HCT116 (cell line): ENCODE measurements around the gene STAG3. TPM values are rescaled to one million over a fixed set of nuclear protein-coding genes. Genes with fewer than 3 reads are reported as not detected.

Source experiments
- ATAC-seq: fragments of 200-7000 bp; cut with Tn5 transposase; 2 replicates; pipeline ENCODE4 v1.9.1; 2020; ENCODE audit warnings: mild to moderate bottlenecking, moderate library complexity
- BruUV-seq: library from RNA; stranded (reverse); fragments of 400-500 nt; replicated peaks from 2 replicates; lab custom pipeline; 2021; lab: Mats Ljungman, UMichigan
- CTCF ChIA-PET: fragments of 300-600 bp; sonication (Branson Sonifier 250); formaldehyde crosslinking; loops from one replicate; lab custom pipeline; 2021; ENCODE audit warnings: antibody characterized with exemption; lab: Charles Lee
- POLR2A ChIA-PET: fragments of 300-600, 350-600 bp; sonication (Branson Sonifier 250); formaldehyde crosslinking; loops from one replicate; lab custom pipeline; 2021; ENCODE audit warnings: antibody characterized with exemption; lab: Charles Lee
- RAD21 ChIA-PET, 2 experiments: fragments of 300-600 bp; sonication (Branson Sonifier 250); formaldehyde crosslinking; loops; one replicate each; lab custom pipeline; 2023; ENCODE audit warnings: low total read pairs in 2 of 2; ENCODE audit not compliant: uncharacterized antibody in 2 of 2, unreplicated experiment in 2 of 2, low non-redundant PET in 1 of 2; lab: Charles Lee
- DNase-seq: peaks from one replicate; pipeline ENCODE4 v3.0.0-alpha.2; 2010; ENCODE audit warnings: low read depth, low spot score
- H2AFZ ChIP-seq: fragments of 200-600 bp; shearing (Covaris generic), sonication (generic); 2 replicates; pipeline ENCODE4 v1.6.1; 2017; ENCODE audit warnings: low read depth, mixed run types, mixed read lengths, antibody characterized with exemption, low read length; ENCODE audit not compliant: poor library complexity, severe bottlenecking
- H3K27ac ChIP-seq: 2 replicates; pipeline ENCODE4 v1.5.1; 2012; ENCODE audit warnings: low read depth, low read length
- H3K27me3 ChIP-seq: fragments of 200-600 bp; sonication (generic); 2 replicates; pipeline ENCODE4 v1.6.1; 2016; ENCODE audit warnings: mixed run types, low read length, mixed read lengths; ENCODE audit not compliant: insufficient read depth
- H3K36me3 ChIP-seq, 2 experiments: fragments of 200-500 bp in 1 of 2; fragments of 200-600 bp in 1 of 2; sonication (Bioruptor generic) in 1 of 2; sonication (generic) in 1 of 2; 2 replicates each; pipeline versions ENCODE4 v1.5.1 to v1.6.1; 2014 to 2016; ENCODE audit warnings: low read length in 2 of 2, inconsistent platforms in 1 of 2, mixed read lengths in 1 of 2, mixed run types in 1 of 2; ENCODE audit not compliant: insufficient read depth in 2 of 2, control insufficient read depth in 1 of 2
- H3K4me1 ChIP-seq, 2 experiments: fragments of 200-600 bp in 1 of 2; sonication (generic) in 1 of 2; 2 replicates each; pipeline versions ENCODE4 v1.5.1 to v1.6.1; 2012 to 2017; ENCODE audit warnings: low read length in 2 of 2, inconsistent platforms in 1 of 2, mild to moderate bottlenecking in 1 of 2, mixed read lengths in 1 of 2, mixed run types in 1 of 2, moderate library complexity in 1 of 2; ENCODE audit not compliant: insufficient read depth in 2 of 2, control insufficient read depth in 1 of 2
- H3K4me2 ChIP-seq: fragments of 200-600 bp; sonication (generic); 2 replicates; pipeline ENCODE4 v1.6.1; 2017; ENCODE audit warnings: mixed run types, low read length, mixed read lengths
- H3K4me3 ChIP-seq, 2 experiments: fragments of 200-600 bp in 1 of 2; sonication (generic) in 1 of 2; replicated peaks in 1 of 2; 2 replicates each; pipeline ENCODE4 v1.5.1; 2011 to 2016; ENCODE audit warnings: low read length in 2 of 2, control low read depth in 1 of 2, low read depth in 1 of 2, mild to moderate bottlenecking in 1 of 2, mixed read lengths in 1 of 2, mixed run types in 1 of 2
- H3K79me2 ChIP-seq: fragments of 200-600 bp; sonication (generic); 2 replicates; pipeline ENCODE4 v1.6.1; 2017; ENCODE audit warnings: mild to moderate bottlenecking, mixed run types, low read length, moderate library complexity, mixed read lengths; ENCODE audit not compliant: insufficient read depth
- H3K9ac ChIP-seq: fragments of 200-600 bp; sonication (generic); 2 replicates; pipeline ENCODE4 v1.6.1; 2016; ENCODE audit warnings: low read length, mixed read lengths
- H3K9me2 ChIP-seq: fragments of 200-600 bp; sonication (generic), shearing (Covaris generic); 2 replicates; pipeline ENCODE4 v1.6.1; 2017; ENCODE audit warnings: mixed run types, mild to moderate bottlenecking, moderate library complexity; ENCODE audit not compliant: insufficient read depth
- H3K9me3 ChIP-seq, 2 experiments: fragments of 200-500 bp in 1 of 2; fragments of 200-600 bp in 1 of 2; sonication (Bioruptor generic) in 1 of 2; sonication (generic) in 1 of 2; 2 replicates each; pipeline ENCODE4 v1.6.1; 2014 to 2017; ENCODE audit warnings: low read length in 2 of 2, mixed read lengths in 2 of 2, inconsistent platforms in 1 of 2, low read depth in 1 of 2, mild to moderate bottlenecking in 1 of 2, mixed run types in 1 of 2, moderate library complexity in 1 of 2; ENCODE audit not compliant: control insufficient read depth in 1 of 2, insufficient read depth in 1 of 2
- H4K20me1 ChIP-seq: fragments of 200-600 bp; sonication (generic), shearing (Covaris generic); 2 replicates; pipeline ENCODE4 v1.6.1; 2017; ENCODE audit warnings: mixed run types, mild to moderate bottlenecking, moderate library complexity; ENCODE audit not compliant: insufficient read depth
- CEBPB ChIP-seq: IDR thresholded peaks from 2 replicates; pipeline ENCODE4 v1.6.1; 2012; ENCODE audit warnings: low read depth
- EZH2 ChIP-seq: fragments of 200-600 bp; sonication (generic); IDR thresholded peaks from 2 replicates; pipeline ENCODE4 v1.6.1; 2017; ENCODE audit warnings: antibody characterized with exemption, mixed run types
- POLR2A ChIP-seq: IDR thresholded peaks from 2 replicates; pipeline ENCODE4 v1.7.0; 2011; ENCODE audit warnings: borderline replicate concordance; ENCODE audit not compliant: insufficient read depth, insufficient read length; ENCODE audit errors: extremely low read depth
- SIN3A ChIP-seq: IDR thresholded peaks from 2 replicates; pipeline ENCODE4 v1.6.1; 2012; ENCODE audit warnings: low read depth
- TCF7L2 ChIP-seq: IDR thresholded peaks from 2 replicates; pipeline ENCODE4 v1.7.0; 2011; ENCODE audit warnings: borderline replicate concordance, inconsistent platforms; ENCODE audit not compliant: insufficient read depth, insufficient read length; ENCODE audit errors: extremely low read depth
- intact Hi-C: fragments of 100-400 bp; cut with micrococcal nuclease; formaldehyde crosslinking; loops from 2 replicates; pipeline ENCODE4 v1.10.0; 2022
- total RNA-seq: library from RNA; stranded (reverse); gene quantifications from one replicate; pipeline ENCODE4 v1.2.1, GENCODE V29; 2021; ENCODE audit not compliant: unreplicated experiment

STAG3 gene
- total RNA-seq, 1 experiment from 2014 or later, result 1.2 TPM

DNA sequence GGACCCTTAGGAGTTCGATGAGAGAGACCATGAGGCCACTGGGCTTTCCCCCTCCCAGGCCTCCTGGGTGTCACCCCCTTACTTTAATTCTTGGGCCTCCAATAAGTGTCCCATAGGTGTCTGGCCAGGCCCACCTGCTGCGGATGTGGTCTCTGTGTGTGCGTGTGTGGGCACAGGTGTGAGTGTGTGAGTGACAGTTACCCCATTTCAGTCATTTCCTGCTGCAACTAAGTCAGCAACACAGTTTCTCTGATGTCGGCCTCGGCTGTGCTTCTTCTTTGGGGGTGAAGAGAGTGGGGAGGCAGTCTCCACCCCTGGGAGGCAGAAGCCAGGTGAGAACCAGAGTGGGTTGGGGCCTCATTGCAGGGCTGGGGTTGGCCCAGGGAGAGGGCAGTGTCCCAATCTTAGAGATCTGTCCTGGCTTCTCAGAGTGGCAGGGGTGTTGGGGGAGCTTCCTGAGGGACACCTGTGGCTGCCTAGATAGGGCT is 43.6 kb downstream of the STAG3 start:
- CTCF ChIA-PET, result no interaction called here
- TF ChIP-seq POLR2A, result no peak
- TF ChIP-seq SIN3A, result no peak
- TF ChIP-seq EZH2, result no peak
- H3K79me2 ChIP-seq, result no peaks in the 10 kb centered on the region
- ATAC-seq, result no peak
- intact Hi-C loops, result no loop called here
- H4K20me1 ChIP-seq, result no peaks in the 10 kb centered on the region
- no TSS peak for BruUV-seq
- no peaks in the 10 kb centered on the region for H3K9me3 ChIP-seq
- no peak overlapping the region for H3K9ac ChIP-seq
- no peaks in the 10 kb centered on the region for H3K27me3 ChIP-seq
- RAD21 ChIA-PET, result no interaction called here
- no peak for DNase-seq
- no peak overlapping the region for H2AFZ ChIP-seq
- no peaks in the 10 kb centered on the region for H3K9me2 ChIP-seq
- no peak overlapping the region for H3K4me3 ChIP-seq
- POLR2A ChIA-PET, result no interaction called here
- no peak overlapping the region for H3K27ac ChIP-seq
- H3K4me1 ChIP-seq, result no peaks in the 10 kb centered on the region
- H3K36me3 ChIP-seq, result no peaks in the 10 kb centered on the region
- no peak overlapping the region for H3K4me2 ChIP-seq

DNA sequence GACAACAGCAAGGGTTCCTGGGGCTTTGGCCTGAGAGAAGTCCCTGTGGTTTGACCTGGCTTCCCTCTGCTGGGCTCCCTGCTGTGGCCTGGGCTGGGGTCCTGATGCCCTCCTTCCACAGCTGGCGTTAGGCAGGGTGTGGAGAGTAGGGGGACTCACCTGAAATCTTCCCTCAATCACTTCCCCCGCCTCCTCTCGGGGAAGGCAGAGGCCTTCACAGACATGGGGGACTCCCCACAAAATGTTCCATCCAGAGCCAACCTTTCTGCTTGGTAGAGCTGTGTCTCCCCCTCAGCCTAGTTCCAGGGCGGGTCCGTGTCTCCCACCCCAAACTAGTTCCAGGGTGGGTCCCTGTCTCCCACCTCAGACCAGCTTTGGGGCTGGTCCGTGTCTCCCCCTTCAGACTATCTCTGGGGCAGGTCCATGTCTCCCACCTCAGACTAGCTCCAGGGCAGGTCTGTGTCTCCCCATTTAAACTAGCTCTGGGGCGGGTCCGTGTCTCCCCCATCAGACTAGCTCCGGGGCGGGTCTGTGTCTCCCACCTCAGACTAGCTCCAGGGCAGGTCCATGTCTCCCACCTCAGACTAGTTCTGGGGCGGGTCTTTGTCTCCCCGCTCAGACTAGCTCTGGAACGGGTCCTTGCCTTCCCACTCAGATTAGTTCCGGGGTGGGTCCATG is 44.2 kb downstream of the STAG3 start:
- ChIA-PET POLR2A (no interaction called here), RAD21 (no interaction called here), CTCF (no interaction called here)
- Histone ChIP-seq H3K27ac (no peak overlapping the region), H3K4me1 (no peaks in the 10 kb centered on the region), H3K9me3 (no peaks in the 10 kb centered on the region), H3K9ac (no peak overlapping the region), H3K27me3 (no peaks in the 10 kb centered on the region), H3K36me3 (no peaks in the 10 kb centered on the region), H3K4me3 (no peak overlapping the region), H3K4me2 (no peak overlapping the region), H3K9me2 (no peaks in the 10 kb centered on the region), H3K79me2 (no peaks in the 10 kb centered on the region), H4K20me1 (no peaks in the 10 kb centered on the region), H2AFZ (no peak overlapping the region)
- ATAC-seq (no peak), DNase-seq (no peak)
- intact Hi-C loops, result no loop called here
- no TSS peak for BruUV-seq
- no peak for TF ChIP-seq SIN3A
- no peak for TF ChIP-seq CEBPB
- TF ChIP-seq TCF7L2, result no peak
- TF ChIP-seq, all 23 proteins: peak for 0
